Measurements from ENCODE around the gene CFAP45. TPM values are rescaled to one million over a fixed set of nuclear protein-coding genes. Genes with fewer than 3 reads are reported as not detected.

Gene CFAP45
- total and polyA plus RNA-seq, 9 of the 15 experiments (the other 6 are each of a cell fraction or from before 2014, with no cell fraction given): 0.65 to 2.4 (median 1.5) TPM

DNA sequence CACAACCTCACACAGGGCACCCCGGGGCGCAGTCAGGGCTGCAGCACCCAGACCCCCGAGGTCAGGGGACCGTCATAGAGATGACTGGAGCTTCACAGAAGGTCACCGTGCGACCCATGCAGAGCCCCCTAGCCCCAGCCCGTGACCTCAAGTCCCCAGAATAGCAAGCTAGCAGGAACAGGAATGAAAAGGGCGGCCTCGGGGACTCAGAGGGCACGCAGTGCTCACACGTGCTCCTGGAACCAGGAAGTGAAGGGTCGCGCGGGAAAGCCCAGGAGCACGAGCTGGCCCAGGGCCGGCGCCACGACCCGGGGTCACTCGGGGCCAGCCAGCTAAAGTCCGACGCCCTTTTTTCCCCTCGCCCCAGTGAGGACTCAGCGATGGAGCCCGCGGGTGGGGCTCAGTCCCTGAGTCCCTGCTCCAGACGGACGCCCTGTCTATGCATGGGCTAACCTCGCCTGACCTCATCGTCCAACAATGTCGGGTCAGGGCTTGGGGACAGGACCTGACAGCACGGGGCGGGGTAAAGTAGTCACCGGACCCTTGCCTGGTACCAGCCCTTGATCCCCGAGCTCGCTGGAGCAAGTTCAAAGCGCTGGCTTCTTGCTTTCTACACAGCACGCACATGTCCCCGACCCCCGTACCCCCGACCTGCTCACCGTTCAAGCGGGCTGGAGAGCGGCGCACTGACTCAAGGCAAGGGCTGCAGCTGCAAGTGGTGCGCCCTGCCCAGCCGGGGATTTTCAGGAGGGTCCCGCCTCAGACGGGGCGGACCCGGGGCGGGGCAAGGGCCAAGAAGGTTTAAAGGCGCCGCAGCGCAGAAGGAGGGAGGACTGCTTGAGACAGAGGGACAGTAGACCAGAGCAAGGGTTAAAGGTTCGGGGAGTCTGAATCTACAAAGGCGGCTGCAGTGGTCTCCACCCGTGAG is 25.1 kb upstream of the CFAP45 start, which contains the start of gene TAGLN2 (continued):
- TF ChIP-seq, protein P1, sequence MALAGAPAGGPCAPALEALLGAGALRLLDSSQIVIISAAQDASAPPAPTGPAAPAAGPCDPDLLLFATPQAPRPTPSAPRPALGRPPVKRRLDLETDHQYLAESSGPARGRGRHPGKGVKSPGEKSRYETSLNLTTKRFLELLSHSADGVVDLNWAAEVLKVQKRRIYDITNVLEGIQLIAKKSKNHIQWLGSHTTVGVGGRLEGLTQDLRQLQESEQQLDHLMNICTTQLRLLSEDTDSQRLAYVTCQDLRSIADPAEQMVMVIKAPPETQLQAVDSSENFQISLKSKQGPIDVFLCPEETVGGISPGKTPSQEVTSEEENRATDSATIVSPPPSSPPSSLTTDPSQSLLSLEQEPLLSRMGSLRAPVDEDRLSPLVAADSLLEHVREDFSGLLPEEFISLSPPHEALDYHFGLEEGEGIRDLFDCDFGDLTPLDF (CRISPR knock-in tag; IDR thresholded peaks at IDR 0.05): peak; percentile 43
- TF ChIP-seq ZNF174 (CRISPR knock-in tag; IDR thresholded peaks at IDR 0.05) (no peak), ZNF324 (CRISPR knock-in tag; IDR thresholded peaks at IDR 0.05) (no peak), DIDO1 (tag; IDR thresholded peaks at IDR 0.05; ENCODE audit: low read depth) (no peak), ZNF589 (CRISPR knock-in tag; IDR thresholded peaks at IDR 0.05; ENCODE audit: low read depth) (peak; percentile 69; the same call in 1 of the 2 replicates), JUND (IDR thresholded peaks at IDR 0.05; ENCODE audit: borderline replicate concordance, low read depth, low read length) (peak; percentile 17), JUND (tag; IDR thresholded peaks at IDR 0.05; ENCODE audit: borderline replicate concordance, low read depth, low read length) (no peak; the same call in 2 of the 3 replicates), ZNF24 (IDR thresholded peaks at IDR 0.05) (no peak), ADNP (tag; IDR thresholded peaks at IDR 0.05) (no peak), THRAP3 (IDR thresholded peaks at IDR 0.05; ENCODE audit: borderline replicate concordance) (no peak), TOE1 (IDR thresholded peaks at IDR 0.05; ENCODE audit: borderline replicate concordance) (peak; percentile 93), TOE1 (CRISPR knock-in tag; IDR thresholded peaks at IDR 0.05; ENCODE audit: borderline replicate concordance, low read depth) (no peak), EHMT2 (IDR thresholded peaks at IDR 0.05) (no peak), MAFK (IDR thresholded peaks at IDR 0.05; ENCODE audit: low read length) (no peak), RBFOX2 (IDR thresholded peaks at IDR 0.05; ENCODE audit: low read depth, low read length) (peak; percentile 94)
- TF ChIP-seq, protein P2, sequence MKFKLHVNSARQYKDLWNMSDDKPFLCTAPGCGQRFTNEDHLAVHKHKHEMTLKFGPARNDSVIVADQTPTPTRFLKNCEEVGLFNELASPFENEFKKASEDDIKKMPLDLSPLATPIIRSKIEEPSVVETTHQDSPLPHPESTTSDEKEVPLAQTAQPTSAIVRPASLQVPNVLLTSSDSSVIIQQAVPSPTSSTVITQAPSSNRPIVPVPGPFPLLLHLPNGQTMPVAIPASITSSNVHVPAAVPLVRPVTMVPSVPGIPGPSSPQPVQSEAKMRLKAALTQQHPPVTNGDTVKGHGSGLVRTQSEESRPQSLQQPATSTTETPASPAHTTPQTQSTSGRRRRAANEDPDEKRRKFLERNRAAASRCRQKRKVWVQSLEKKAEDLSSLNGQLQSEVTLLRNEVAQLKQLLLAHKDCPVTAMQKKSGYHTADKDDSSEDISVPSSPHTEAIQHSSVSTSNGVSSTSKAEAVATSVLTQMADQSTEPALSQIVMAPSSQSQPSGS (CRISPR knock-in tag; IDR thresholded peaks at IDR 0.05): no peak; the same call in 1 of the 2 replicates
- TF ChIP-seq, protein P3, sequence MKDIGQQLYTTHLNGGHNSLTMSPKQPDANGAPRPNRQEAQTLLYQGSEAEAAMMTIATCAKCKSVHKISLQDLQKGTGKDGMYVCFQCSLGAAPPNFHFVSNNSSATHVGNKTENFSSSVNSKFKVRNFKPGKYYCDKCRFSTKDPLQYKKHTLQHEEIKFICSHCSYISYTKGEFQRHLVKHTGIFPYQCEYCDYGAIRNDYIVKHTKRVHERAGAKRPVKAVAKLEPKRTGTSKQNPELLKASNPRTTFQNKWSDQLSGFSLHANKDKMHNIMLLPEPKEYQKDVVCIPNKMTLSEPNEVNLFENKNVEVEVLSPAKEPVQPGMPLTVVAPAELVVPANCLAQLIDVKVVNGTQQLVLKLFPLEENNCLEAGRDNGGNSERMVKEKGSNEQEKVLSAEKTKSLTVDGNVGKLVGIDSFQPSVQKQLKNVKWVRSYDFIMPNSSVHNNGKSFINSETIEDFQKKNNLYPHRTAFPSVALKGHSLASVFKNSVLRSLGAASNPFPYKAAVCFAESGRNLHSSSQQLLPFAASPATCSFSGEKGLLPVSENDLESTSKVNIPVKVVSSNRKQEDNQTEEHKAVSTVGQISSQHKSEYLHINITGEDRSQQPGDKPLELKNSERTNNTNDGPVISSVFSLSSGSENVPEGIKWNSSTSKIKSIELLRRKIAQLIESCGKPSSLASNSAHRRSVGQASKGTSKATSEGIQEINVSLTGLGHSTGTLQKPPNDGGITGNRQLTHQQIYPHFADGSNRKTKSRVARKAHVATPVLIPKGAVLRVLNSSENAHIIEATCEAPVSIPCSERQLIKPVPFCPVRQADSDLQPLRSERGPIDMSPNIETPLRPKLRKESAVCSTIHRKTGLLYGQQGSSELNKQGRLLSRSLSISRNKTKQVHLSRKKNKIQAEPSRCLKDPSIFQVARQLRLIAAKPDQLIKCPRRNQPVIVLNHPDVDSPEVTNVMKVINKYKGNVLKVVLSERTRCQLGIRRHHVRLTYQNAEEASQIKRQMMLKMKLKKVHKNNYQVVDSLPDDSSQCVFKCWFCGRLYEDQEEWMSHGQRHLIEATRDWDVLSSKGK (CRISPR knock-in tag; IDR thresholded peaks at IDR 0.05): no peak
- TF ChIP-seq, protein P4, sequence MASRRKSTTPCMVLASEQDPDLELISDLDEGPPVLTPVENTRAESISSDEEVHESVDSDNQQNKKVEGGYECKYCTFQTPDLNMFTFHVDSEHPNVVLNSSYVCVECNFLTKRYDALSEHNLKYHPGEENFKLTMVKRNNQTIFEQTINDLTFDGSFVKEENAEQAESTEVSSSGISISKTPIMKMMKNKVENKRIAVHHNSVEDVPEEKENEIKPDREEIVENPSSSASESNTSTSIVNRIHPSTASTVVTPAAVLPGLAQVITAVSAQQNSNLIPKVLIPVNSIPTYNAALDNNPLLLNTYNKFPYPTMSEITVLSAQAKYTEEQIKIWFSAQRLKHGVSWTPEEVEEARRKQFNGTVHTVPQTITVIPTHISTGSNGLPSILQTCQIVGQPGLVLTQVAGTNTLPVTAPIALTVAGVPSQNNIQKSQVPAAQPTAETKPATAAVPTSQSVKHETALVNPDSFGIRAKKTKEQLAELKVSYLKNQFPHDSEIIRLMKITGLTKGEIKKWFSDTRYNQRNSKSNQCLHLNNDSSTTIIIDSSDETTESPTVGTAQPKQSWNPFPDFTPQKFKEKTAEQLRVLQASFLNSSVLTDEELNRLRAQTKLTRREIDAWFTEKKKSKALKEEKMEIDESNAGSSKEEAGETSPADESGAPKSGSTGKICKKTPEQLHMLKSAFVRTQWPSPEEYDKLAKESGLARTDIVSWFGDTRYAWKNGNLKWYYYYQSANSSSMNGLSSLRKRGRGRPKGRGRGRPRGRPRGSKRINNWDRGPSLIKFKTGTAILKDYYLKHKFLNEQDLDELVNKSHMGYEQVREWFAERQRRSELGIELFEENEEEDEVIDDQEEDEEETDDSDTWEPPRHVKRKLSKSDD (conservative IDR thresholded peaks at IDR 0.05; ENCODE audit: low read length): no peak
- TF ChIP-seq, protein P5, sequence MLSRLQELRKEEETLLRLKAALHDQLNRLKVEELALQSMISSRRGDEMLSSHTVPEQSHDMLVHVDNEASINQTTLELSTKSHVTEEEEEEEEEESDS (CRISPR knock-in tag; IDR thresholded peaks at IDR 0.05): no peak

Measured in K562 (cell line).